HG03095 (cell line): Measurements from ENCODE around the gene FAM98C.
"Not testable (repeated sequence)": the region's sequence is repeated elsewhere in the genome, so short reads cannot be mapped to it uniquely, and the experiment has no call there.

Experiments
- ATAC-seq: cut with Tn5 transposase; IDR thresholded peaks from one replicate; pipeline ENCODE4 v1.9.1; 2021; ENCODE audit warnings: moderate library complexity; ENCODE audit not compliant: unreplicated experiment

Gene FAM98C

DNA sequence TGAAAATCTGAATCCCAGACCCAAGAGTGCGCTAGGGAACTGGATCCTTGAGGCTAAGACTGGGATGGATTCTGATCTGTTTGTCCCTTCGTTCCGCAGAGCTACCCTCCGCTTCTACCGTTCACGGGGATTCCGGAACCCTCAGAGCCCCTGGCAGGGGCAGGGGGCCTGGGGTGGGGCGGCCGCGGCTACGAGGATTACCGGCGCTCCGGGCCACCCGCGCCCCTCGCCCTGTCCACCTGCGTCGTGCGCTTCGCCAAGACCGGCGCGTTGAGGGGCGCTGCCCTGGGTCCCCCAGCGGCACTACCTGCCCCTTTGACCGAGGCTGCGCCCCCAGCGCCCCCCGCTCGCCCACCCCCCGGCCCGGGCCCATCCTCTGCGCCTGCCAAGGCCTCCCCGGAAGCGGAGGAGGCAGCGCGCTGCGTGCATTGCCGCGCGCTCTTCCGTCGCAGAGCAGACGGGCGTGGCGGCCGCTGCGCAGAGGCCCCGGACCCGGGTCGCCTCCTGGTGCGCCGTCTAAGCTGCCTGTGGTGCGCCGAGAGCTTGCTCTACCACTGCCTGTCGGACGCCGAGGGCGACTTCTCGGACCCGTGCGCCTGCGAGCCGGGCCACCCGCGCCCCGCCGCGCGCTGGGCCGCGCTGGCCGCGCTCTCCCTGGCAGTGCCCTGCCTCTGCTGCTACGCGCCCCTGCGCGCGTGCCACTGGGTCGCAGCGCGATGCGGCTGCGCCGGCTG lies 7.3 kb upstream of the FAM98C start:
- ATAC-seq: no peak

DNA sequence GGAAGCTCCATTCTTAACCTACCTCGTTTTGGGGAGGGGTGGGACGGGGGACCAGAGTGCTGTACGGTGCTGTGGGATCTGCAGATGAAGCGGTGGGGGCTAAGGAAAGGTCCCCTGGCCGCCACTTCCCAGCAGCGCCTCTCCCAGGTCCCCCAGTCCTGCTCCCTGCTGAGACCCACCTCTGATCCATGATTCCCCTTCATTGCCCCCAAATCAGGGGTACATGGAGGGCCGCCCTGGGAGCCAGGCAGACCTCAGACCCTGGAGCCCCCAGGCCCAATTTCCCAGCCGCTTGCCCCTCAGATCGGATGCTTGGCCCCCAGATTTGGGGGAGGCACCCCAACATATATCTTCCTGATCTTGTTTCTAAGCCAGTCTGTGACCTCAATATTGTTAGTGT lies 3.8 kb upstream of the FAM98C start:
- ATAC-seq: no peak

DNA sequence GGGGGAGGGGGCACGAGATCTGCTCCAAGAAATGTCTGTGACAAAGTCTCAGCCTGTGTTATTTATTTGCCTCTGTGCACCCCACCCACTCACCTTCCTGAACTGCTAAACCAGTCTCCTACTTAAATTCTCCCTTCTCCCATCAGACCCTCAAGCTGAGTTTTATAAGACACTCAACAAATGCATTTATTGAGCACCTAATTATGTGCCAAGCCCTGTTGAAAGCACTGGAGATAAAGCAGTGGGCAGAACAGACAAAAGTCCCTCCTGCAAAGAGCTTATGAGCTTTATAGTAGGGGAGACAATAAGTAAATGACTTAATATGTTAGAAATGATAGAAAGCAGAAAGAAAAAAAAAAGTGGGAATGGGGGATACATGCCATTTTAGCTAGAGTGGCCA lies 3.4 kb upstream of the FAM98C start:
- no peak for ATAC-seq

DNA sequence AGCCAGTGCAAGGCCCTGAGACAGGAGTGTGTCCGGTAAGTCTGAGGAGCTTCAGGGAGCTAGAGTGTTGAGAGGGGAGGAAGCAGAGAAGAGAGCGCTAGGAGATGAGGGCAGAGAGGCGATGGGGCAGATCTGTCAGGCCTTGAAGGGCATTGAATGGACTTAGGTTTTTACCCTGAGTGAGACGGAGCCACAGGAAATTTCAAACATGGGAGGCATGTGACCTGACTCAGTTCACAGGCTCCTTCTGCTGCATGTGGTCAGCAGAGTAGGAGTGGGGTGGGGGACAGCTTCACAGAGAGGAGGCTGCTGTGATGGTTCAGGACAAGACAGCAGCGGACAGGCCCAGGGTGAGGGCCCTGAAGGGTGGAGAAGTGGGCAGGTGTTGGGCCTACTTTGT lies 2.5 kb upstream of the FAM98C start:
- no peak for ATAC-seq

DNA sequence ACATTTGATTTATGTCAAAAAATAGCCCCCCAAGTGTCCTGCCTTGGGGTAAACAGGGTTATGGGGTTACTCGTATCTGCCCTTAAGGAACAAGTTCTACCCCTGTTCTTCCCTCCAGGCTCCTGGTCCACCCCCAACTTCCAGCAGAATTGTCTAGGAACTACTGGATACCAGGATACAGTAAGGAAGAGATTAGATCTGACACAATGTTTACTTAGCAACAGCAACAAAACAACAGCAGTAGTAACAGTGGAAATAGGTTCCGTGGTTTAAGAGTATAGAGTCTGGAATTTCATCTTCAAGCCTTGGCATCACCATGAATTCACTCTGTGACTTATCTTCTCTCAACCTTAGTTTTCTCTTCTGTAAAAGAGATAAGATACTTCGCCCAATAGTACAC lies 1.7 kb upstream of the FAM98C start:
- ATAC-seq: no peak

DNA sequence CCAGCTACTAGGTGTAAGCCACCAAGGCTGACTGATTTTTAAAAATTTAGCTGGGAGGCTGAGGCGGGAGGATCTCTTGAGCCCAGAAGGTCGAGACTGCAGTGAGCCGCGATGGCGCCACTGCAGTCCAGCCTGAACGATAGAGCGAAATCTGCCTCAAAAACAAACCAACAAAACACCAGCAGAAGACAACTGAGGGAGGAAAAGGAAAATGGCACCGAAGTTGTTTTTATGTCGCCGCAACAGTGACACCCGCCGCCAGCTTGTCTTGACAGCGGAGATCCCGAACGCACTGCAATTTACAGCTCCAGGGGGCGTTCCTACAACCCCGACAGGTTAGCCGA lies 298 bp upstream of the FAM98C start:
- ATAC-seq: no peak

DNA sequence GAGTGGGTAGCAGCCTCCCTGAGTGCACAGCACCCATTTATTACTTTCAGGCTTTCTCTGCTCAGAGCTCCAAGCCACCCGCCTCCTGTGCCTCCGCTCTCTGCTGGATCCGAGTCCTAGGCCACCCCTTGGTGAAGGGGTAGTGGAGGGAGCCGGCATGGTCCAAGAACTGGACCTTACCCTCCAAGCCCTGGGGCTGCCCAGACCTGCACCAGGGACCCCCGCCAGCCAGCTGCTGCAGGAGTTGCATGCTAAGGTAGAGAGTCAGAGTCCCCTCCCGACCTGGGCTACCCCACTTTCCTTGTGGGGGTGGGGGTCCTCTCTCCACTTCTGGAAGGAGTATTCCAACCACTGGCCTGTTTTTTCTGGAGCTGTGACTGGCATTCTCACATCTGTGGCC lies 2.0 kb downstream of the FAM98C start:
- no peak for ATAC-seq

DNA sequence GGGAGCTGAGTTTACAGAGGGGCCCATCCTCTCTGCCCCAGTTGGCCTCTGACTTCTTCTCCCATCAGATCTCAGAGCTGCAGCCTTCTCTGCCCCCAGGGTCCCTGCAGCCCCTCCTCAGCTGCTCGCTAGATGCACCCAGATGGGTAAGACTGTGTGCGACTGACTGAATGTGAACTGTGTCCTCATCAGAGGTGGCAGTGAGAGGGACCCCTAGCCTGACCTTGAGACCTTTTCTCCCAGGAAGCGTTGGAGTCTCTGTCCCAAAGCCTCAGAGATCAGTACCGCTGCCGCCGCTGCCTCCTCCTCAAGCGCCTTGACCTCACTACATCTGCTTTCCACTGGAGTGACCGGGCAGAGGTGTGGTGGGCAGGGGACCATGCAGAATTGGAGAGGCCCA lies 2.4 kb downstream of the FAM98C start:
- no peak for ATAC-seq

DNA sequence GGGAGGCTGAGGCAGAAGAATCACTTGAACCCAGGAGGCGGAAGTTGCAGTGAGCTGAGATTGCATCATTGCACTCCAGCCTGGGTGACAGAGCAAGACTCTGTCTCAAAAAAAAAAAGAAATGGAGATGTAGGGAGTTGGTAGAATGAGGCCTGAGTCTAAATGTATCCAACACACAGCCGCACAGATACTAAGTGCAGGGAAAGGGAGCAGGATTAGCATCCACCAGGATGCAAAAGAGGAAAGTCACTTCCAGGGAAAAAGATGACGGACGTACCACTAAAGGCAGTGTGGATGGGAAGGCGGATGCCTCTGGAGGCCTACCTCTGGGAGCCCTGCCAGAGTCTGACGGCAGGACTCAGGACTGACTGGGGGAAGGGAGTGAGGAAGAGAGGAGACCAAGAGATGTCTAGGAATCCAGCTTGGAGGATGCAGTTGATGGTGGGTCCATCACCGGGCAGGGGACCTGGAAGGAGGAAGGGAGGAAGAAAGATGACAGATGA lies 6.8 kb downstream of the FAM98C start:
- no peak for ATAC-seq

DNA sequence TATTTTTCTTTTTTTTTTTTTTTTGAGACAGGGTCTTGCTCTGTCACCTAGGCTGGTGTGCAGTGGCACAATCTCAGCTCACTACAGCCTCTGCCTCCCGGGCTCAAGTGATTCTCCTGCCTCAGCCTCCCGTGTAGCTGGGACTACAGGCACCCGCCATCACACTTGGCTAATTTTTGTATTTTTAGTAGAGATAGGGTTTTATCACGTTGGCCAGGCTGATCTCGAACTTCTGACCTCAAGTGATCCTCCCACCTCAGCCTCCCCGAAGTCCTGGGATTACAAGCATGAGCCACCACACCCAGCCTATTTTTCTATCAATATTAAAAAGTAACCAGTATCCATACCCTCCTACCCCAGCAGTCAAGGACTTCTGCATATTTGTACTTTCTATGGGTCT lies 7.5 kb downstream of the FAM98C start:
- ATAC-seq: not testable (repeated sequence)

DNA sequence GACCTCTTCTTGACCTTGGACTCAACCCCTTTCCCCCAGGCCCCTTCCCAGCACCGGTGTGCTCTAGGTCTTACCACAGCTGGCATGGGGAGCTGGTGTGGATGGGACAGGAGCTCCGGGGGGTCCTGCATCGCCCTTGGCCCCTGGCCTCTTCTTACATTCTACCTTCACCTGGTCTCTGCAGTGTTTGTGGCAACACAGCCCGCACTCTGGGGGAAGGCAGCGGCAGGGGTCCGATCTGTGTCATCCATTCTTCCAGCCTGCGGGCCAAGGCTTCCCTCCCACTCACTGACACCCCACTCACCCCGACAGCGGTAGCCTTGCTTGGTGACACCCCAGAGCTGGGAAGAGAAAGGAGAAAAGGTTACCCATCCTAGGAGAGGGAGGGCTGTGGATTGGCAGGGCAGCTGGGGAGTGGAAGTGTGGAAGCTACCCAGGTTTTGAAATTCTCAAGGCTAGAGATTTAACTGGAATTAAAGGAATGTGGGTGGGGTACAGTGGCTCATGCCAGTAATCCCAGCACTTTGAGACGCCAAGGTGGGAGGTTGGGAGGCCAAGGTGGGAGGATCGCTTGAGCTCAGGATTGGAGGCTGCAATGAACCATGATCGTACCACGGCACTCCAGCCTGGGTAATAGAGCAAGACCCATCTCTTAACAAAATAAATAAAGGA lies 8.3 kb downstream of the FAM98C start:
- ATAC-seq: no peak

DNA sequence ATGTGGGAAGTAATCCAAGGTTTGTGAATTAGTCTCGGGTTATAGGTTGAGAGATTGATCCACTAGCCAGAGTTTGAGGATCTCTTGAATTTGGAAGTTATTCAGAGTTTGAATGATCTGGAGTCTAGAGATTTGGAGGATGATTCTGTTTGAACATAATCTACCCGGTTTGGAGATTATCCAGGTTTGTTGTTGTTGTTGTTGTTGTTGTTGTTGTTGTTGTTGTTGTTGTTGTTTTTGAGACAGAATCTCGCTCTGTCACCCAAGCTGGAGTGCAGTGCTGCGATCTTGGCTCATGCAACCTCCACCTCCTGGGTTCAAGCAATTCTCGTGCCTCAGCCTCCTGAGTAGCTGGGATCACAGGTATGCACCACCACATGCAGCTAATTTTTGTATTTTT lies 9.0 kb downstream of the FAM98C start:
- not testable (repeated sequence) for ATAC-seq

DNA sequence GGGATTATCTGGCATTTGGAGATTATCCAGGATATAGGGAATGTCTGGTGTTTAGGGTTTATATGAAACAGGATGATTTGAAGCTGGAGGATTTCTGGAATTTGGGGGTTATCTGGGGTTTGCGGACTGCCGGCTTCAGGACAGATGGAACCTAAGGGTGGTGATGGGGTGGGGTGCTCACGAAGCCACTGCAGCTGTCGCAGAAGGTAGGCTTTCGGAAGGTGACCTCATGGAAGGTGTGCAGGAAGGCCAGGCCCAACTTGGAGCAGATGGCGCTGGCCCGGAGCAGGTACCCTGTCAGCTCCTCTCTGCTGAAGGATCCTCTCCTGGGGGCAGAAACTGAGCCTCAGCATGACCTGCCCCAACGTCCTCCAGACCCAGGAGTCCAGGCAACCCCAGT lies 9.6 kb downstream of the FAM98C start:
- ATAC-seq: no peak

DNA sequence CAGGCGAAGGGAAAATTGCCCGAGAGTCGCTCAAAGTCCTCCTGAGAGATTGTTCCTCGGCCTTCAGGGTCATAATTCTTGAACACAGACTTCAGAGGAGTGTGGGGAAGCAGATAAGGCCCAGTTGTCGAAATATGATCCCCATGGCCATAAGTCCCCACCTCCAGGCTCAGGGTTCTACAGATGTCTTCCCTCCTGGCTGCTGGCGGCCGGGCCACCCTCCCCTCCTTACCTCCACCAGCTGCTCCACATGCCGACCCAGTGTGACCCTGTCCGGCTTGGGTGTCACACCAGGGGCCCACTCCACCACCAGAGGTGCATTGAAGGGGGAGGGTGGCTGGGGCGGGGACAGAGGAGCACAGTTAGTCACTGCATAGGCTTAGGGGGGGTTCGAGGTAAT lies 10.1 kb downstream of the FAM98C start:
- no peak for ATAC-seq

DNA sequence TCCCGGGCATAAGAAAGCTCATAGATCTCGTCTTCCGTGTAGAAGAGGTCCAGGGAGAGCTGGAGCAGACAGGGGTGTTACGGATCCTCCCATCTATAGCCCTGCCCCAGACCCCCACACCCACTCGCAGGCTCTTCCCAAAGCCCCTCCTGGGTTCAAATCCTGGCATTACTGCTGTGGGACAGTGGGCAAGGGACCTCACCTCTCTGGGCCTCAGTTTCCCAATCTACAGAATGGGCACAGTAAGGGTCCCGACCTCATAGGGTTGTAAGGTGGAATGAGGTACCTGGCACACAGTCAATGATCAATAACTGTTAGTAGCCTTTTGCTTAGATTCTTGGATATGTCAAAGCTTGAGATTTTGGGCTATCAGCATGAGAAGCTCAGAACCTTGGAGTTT lies 10.5 kb downstream of the FAM98C start:
- ATAC-seq: no peak

DNA sequence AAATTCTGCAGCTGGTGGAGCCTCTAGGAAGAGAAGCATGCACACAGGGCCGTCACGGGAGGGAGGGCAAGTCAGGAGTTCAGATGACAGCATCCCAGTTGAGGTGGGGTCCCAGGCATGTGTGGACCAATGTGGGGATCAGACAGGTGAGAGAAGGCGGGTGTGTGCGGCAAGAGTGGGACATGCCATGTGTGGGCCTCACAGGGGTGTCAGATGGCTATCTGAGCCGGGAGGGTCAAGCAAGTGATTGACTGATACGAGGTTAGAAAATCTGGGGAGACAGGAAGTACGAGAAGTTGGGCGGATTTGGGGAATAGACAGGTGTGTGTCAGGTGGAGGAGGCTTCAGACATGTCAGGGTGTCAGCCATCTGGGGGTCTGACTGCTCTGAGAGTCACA lies 14.3 kb downstream of the FAM98C start:
- ATAC-seq: no peak

DNA sequence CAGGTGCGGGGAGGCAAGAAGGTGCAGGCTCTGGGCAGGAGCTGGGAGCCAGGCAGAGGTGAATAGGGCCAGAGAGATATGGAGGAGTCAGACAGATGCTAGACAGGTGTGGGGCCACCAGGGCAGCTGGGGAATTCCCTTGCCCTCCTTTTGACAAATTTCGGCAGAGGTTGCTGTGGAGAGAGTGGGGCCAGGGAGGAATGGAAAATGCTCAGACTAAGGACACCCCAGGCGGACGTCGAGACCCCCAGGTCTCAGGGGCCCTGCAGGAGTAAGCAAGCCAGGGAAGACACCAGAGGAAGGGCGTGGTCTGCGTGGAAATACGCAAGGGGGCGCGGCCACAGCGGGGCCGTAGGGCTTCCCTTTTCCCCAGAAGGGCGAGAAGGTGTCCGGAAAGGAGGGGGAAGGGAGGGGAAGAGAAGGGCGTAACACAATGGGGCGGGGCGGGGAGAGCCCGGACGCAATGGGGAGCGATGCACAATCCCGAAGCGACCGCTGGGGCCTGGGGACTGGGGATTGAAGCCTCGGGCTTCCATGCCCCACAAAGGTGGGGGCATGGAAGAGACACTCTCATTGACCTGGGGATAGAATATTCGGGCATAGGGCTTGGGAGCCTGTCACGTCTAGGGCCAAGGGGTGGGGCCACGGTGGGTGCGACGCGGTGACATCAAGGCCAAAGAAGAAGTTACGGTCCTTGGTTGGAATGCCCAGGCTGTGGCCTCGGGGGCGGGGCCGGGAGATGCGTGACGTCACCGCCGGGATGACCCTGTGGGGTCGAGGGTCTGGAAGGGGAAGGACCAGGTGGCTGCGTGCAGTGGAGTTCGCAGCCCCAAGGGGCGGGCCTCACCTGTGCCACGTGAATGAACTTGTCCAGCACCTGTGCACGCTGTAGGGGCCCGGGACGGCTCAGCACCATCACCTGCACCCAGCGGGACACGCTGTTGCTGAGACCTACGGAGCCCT lies 14.9 kb downstream of the FAM98C start:
- ATAC-seq: no peak

DNA sequence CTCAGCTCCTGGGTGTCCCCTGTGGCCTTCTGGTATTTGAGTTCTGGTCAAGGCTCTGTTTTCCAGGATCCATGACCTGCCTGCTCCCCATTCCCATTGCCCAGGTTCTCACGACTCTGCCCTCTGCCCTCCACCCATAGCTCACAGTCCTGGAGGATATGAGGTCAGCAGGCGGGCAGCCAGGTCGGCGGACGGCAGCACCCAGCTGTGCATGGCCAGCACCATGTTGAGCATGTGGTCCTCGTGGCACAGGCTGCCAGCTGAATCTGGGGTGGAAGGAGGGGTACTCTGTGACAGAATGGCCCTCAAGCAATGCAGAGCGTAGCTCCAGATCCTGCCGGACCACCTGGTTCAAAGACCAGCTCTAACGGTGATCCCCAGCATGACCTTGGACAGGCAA lies 18.0 kb downstream of the FAM98C start:
- no peak for ATAC-seq

DNA sequence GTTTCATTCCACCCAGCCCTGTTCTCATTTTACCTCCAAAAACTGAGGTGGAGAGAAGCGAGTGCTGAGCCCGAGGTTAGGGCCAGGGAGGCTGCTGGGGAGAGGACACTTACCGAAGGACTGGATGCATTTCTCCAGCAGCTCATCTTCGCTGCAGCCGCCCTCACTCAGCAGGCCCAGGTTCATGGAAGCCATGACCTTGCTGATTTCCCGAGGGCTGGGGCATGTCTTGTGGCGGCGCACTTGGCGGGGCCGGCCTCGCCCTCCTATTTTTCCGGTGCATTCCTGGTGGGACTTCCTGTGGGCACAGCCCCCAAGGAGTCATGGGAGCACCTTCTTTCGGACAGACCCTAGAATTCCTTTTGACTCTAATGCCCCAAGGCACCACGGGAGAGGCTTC lies 19.0 kb downstream of the FAM98C start:
- ATAC-seq: no peak

DNA sequence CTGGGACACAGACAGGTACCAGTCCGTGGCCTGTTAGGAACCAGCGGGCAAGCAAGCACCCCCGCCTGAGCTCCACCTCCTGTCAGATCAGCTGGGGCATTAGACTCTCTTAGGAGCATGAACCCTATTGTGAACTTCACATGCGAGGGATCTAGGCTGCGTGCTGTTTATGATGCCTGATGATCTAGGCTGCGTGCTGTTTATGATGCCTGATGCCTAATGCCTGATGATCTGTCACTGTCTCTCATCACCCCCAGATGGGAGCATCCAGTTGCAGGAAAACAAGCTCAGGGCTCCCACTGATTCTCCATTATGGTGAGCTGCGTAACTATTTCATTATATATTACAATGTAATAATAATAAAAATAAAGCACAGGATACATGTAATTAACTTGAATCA lies 19.5 kb downstream of the FAM98C start:
- no peak for ATAC-seq

DNA sequence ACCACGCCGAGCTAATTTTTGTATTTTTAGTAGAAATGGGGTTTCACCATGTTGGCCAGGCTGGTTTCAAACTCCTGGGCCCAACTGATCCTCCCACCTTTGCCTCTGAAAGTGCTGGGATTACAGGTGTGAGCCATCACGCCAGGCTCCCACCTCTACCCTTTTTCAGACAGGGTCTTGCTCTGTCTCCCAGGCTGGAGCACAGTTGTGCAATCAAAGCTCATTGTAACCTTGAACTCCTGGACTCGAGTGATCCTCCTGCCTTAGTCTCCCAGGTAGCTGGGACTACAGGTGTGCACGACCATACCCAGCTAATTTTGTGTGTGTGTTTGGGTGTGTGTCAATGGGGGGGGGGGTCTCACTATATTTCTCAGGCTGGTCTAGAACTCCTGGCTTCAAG lies 21.4 kb downstream of the FAM98C start:
- no peak for ATAC-seq
